GM12878 (cell line): ENCODE measurements around the gene OR6P1. TPM values are rescaled to one million over a fixed set of nuclear protein-coding genes. Genes with fewer than 3 reads are reported as not detected.

ENCODE experiments used
- ATAC-seq: fragments of 200-7000 bp; cut with Tn5 transposase; 3 replicates; pipeline ENCODE4 v1.9.1; 2020; ENCODE audit warnings: mild to moderate bottlenecking, moderate library complexity
- BruUV-seq: library from RNA; stranded (reverse); fragments of 400-500 nt; replicated peaks from 2 replicates; lab custom pipeline; 2021; lab: Mats Ljungman, UMichigan
- CTCF ChIA-PET: fragments of 300-600 bp; sonication (Branson Sonifier 250); formaldehyde crosslinking; extraction: SDS; loops from one replicate; lab custom pipeline; 2021; ENCODE audit warnings: inconsistent platforms; lab: Yijun Ruan, JAX
- POLR2A ChIA-PET: fragments of 350-600 bp; formaldehyde crosslinking; extraction: SDS; loops from one replicate; lab custom pipeline; 2021; ENCODE audit warnings: inconsistent platforms; lab: Charles Lee
- RAD21 ChIA-PET: fragments of 300-600 bp; sonication (Branson Sonifier 250); formaldehyde crosslinking; loops from one replicate; lab custom pipeline; 2023; ENCODE audit warnings: antibody characterized with exemption; ENCODE audit not compliant: unreplicated experiment; lab: Charles Lee
- SMC1A ChIA-PET: fragments of 300-600 bp; sonication (Branson Sonifier 250); formaldehyde crosslinking; loops from one replicate; lab custom pipeline; 2023; ENCODE audit not compliant: unreplicated experiment, uncharacterized antibody; lab: Charles Lee
- DNase-seq: peaks from one replicate; pipeline ENCODE4 v3.0.0-alpha.2; 2011; ENCODE audit warnings: low read depth, low spot score
- FAIRE-seq: peaks from 3 replicates; lab custom pipeline; 2011; peaks lifted over from hg19 to GRCh38; lab: Jason Lieb, UNC
- H2AFZ ChIP-seq: 2 replicates; pipeline ENCODE4 v1.6.0; 2011; ENCODE audit warnings: low read depth, low read length, control low read depth; ENCODE audit not compliant: control insufficient read depth
- H3K27ac ChIP-seq: 2 replicates; pipeline ENCODE4 v1.5.1; 2011; ENCODE audit warnings: control low read depth; ENCODE audit not compliant: control insufficient read depth, insufficient read depth
- H3K27me3 ChIP-seq, 2 experiments: replicated peaks in 1 of 2; 2 replicates each; pipeline versions ENCODE4 v1.6.0 to v1.6.1; 2011; ENCODE audit warnings: low read length in 1 of 2; ENCODE audit not compliant: control insufficient read depth in 2 of 2, insufficient read depth in 2 of 2
- H3K36me3 ChIP-seq, 2 experiments: 2 replicates each; pipeline ENCODE4 v1.5.1; 2011; ENCODE audit warnings: low read length in 1 of 2; ENCODE audit not compliant: control insufficient read depth in 2 of 2, insufficient read depth in 2 of 2
- H3K4me1 ChIP-seq: 2 replicates; pipeline ENCODE4 v1.6.1; 2011; ENCODE audit warnings: mild to moderate bottlenecking, low read length, moderate library complexity, mixed read lengths; ENCODE audit not compliant: control insufficient read depth, insufficient read depth
- H3K4me2 ChIP-seq: 2 replicates; pipeline ENCODE4 v1.6.0; 2011; ENCODE audit warnings: control low read depth; ENCODE audit not compliant: control insufficient read depth, insufficient read depth
- H3K4me3 ChIP-seq: fragments of 200-600 bp; sonication (generic); 2 replicates; pipeline ENCODE4 v1.5.1; 2016
- H3K79me2 ChIP-seq: 2 replicates; pipeline ENCODE4 v1.6.0; 2011; ENCODE audit warnings: low read length; ENCODE audit not compliant: control insufficient read depth, insufficient read depth
- H3K9ac ChIP-seq: 2 replicates; pipeline ENCODE4 v1.8.0; 2011; ENCODE audit warnings: low read length, control low read depth, mixed read lengths; ENCODE audit not compliant: control insufficient read depth, insufficient read depth
- H3K9me3 ChIP-seq: replicated peaks from 3 replicates; pipeline ENCODE4 v1.5.1; 2011; ENCODE audit warnings: mild to moderate bottlenecking, low read length; ENCODE audit not compliant: control insufficient read depth, insufficient read depth
- H4K20me1 ChIP-seq: 2 replicates; pipeline ENCODE4 v1.6.0; 2011; ENCODE audit not compliant: control insufficient read depth, insufficient read depth
- CEBPB ChIP-seq, 2 experiments: fragments of 150-350 bp in 1 of 2; IDR thresholded peaks; 2 replicates each; pipeline ENCODE4 v1.6.1; 2012 to 2014; ENCODE audit warnings: low read depth in 2 of 2, low read length in 2 of 2, borderline replicate concordance in 1 of 2, inconsistent platforms in 1 of 2
- CREB1 ChIP-seq: IDR thresholded peaks from 2 replicates; pipeline ENCODE4 v1.6.1; 2012; ENCODE audit warnings: low read depth, mild to moderate bottlenecking, inconsistent platforms
- DPF2 ChIP-seq: fragments of 450-650 bp; IDR thresholded peaks from 2 replicates; pipeline ENCODE4 v1.6.1; 2017; ENCODE audit warnings: mild to moderate bottlenecking
- HDGF ChIP-seq: fragments of 450-650 bp; IDR thresholded peaks from 2 replicates; pipeline ENCODE4 v1.6.1; 2016; ENCODE audit warnings: antibody characterized with exemption
- IRF4 ChIP-seq: IDR thresholded peaks from 2 replicates; pipeline ENCODE4 v1.6.1; 2011; ENCODE audit warnings: low read depth, low read length
- MEF2A ChIP-seq: IDR thresholded peaks from 2 replicates; pipeline ENCODE4 v1.6.1; 2011; ENCODE audit warnings: low read depth, mild to moderate bottlenecking, low read length, moderate library complexity; ENCODE audit not compliant: insufficient read depth
- MTA3 ChIP-seq: IDR thresholded peaks from 2 replicates; pipeline ENCODE4 v1.6.1; 2012; ENCODE audit warnings: low read length, inconsistent platforms, borderline replicate concordance
- RAD51 ChIP-seq: fragments of 450-650 bp; IDR thresholded peaks from 2 replicates; pipeline ENCODE4 v1.6.1; 2016; ENCODE audit warnings: moderate library complexity, mild to moderate bottlenecking, inconsistent platforms
- RFX5 ChIP-seq: IDR thresholded peaks from 2 replicates; pipeline ENCODE4 v1.6.1; 2011; ENCODE audit warnings: low read depth, low read length, improper control_type of control experiment
- TBL1XR1 ChIP-seq: IDR thresholded peaks from 2 replicates; pipeline ENCODE4 v1.6.1; 2012; ENCODE audit warnings: low read depth, low read length, improper control_type of control experiment
- ZZZ3 ChIP-seq: IDR thresholded peaks from 2 replicates; pipeline ENCODE4 v1.6.1; 2011; ENCODE audit warnings: low read depth; ENCODE audit not compliant: control insufficient read depth, insufficient read length
- WGBS: methylation state at CpG from one replicate; pipeline ENCODE4 v1.1.6; 2016; ENCODE audit warnings: low lambda C conversion rate; ENCODE audit not compliant: insufficient replicate concordance, insufficient coverage; ENCODE audit errors: missing lambda C conversion rate; 5-methylcytosine and 5-hydroxymethylcytosine counted together
- in situ Hi-C: fragments of 300-500 bp; cut with MboI; formaldehyde crosslinking; loops from 9 replicates; pipeline ENCODE4 v1.14.3; 2018; ENCODE audit warnings: mixed read lengths
- intact Hi-C: fragments of 100-400 bp; cut with micrococcal nuclease; formaldehyde crosslinking; loops from one replicate; pipeline ENCODE4 v1.14.2; 2022; ENCODE audit not compliant: unreplicated experiment
- polyA plus RNA-seq, 11 experiments: library from polyadenylated mRNA; depleted of rRNA in 4 of 11; unstranded in 6 of 11; stranded (reverse) in 5 of 11; fragments of >200 nt; fragmentation: Nextera tagmentation in 4 of 11; fragmentation: Illumina TruSeq in 1 of 11; extraction: Ambion mirVana in 4 of 11; extraction: Trizol in 1 of 11; gene quantifications; 1 replicate in 1 of 11; 2 replicates in 10 of 11; pipeline versions ENCODE4 v1.2.1 to v1.2.3, GENCODE V29; 2011 to 2016; ENCODE audit warnings: inconsistent platforms in 2 of 11, missing spikeins in 2 of 11, low read depth in 1 of 11
- total RNA-seq, 4 experiments: library from RNA; depleted of rRNA in 3 of 4; stranded (reverse); fragments of >200 nt in 3 of 4; fragmentation: Illumina TruSeq in 1 of 4; extraction: Trizol in 1 of 4; gene quantifications; 2 replicates each; pipeline versions ENCODE4 v1.2.1 to v1.2.3, GENCODE V29; 2013 to 2021
- TF ChIP-seq, protein P1 (sequence below): IDR thresholded peaks from 2 replicates; pipeline ENCODE4 v1.6.1; 2011; ENCODE audit warnings: mild to moderate bottlenecking, low read depth, low read length, moderate library complexity; ENCODE audit not compliant: insufficient replicate concordance
- TF ChIP-seq, protein P2 (sequence below): IDR thresholded peaks from 2 replicates; pipeline ENCODE4 v1.6.1; 2011; ENCODE audit warnings: low read depth, mild to moderate bottlenecking, low read length, moderate library complexity, borderline replicate concordance; ENCODE audit errors: extremely low read depth

Gene OR6P1
- total and polyA plus RNA-seq, 10 of the 15 experiments (the other 5 are each of a cell fraction or from before 2014, with no cell fraction given) = not detected

DNA sequence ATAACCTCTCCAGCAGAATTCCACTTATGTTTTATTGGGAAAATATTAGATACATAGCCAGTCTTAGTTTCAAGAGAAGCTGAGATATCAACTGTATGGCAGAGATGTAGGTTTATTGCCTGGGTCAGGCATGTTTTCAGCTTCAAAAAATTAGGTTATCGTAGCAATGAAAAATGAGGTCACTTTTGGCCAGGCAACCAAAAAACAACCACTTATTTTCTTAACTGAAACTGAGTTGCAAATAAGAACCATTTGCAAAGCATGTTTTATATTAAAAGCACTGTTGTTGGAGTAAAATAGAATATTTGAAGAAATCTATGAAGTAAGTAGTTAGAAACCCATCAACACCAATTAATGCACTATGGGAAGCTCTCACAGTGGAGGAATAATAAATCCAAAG is 10.7 kb downstream of the OR6P1 start:
- no peak overlapping the region for H3K4me2 ChIP-seq
- H3K27me3 ChIP-seq = no peaks in the 10 kb centered on the region
- FAIRE-seq (no peak), ATAC-seq (no peak), DNase-seq (no peak)
- no peak overlapping the region for H2AFZ ChIP-seq
- no peaks in the 10 kb centered on the region for H3K36me3 ChIP-seq
- BruUV-seq = no TSS peak
- CTCF ChIA-PET = no interaction called here
- H3K9me3 ChIP-seq = no peaks in the 10 kb centered on the region
- H3K9ac ChIP-seq = no peak overlapping the region
- POLR2A ChIA-PET = no interaction called here
- H3K4me1 ChIP-seq = no peaks in the 10 kb centered on the region
- H4K20me1 ChIP-seq = no peaks in the 10 kb centered on the region
- no peak overlapping the region for H3K4me3 ChIP-seq
- no peak overlapping the region for H3K27ac ChIP-seq
- in situ Hi-C loops = no loop called here
- no peaks in the 10 kb centered on the region for H3K79me2 ChIP-seq
- 0% methylated on average over 1 of the region's 1 CpG for WGBS
- RAD21 ChIA-PET = no interaction called here
- SMC1A ChIA-PET = interaction anchor here (0.7 kb wide), 1 partner anchor 234 kb away, joined by 3 read pairs; no protein-coding TSS in a partner anchor
- intact Hi-C loops = no loop called here
- TF ChIP-seq RAD51 (no peak), CEBPB (IDR thresholded peaks at IDR 0.05; ENCODE audit: borderline replicate concordance in 1 of 2, low read depth in 2 of 2, low read length in 2 of 2) (no peak), IRF4 (no peak), HDGF (no peak), MEF2A (no peak), DPF2 (no peak), CREB1 (no peak), TBL1XR1 (no peak), ZZZ3 (no peak), MTA3 (no peak), RFX5 (no peak)
- TF ChIP-seq, protein P1, sequence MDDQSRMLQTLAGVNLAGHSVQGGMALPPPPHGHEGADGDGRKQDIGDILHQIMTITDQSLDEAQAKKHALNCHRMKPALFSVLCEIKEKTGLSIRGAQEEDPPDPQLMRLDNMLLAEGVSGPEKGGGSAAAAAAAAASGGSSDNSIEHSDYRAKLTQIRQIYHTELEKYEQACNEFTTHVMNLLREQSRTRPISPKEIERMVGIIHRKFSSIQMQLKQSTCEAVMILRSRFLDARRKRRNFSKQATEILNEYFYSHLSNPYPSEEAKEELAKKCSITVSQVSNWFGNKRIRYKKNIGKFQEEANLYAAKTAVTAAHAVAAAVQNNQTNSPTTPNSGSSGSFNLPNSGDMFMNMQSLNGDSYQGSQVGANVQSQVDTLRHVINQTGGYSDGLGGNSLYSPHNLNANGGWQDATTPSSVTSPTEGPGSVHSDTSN = no peak
- TF ChIP-seq, protein P2, sequence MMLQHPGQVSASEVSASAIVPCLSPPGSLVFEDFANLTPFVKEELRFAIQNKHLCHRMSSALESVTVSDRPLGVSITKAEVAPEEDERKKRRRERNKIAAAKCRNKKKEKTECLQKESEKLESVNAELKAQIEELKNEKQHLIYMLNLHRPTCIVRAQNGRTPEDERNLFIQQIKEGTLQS = no peak
- TF ChIP-seq, all 136 proteins: peak for 0
